Stimulated activated CD4-positive, alpha-beta T cell treated with anti-CD3 and anti-CD28 coated beads, Interleukin-4, amount 100 ng/mL, for 4 hours (primary cell): Measurements from ENCODE around the gene EFNA5.

Experiments
- DNase-seq, 2 experiments: peaks; one replicate each; pipeline ENCODE4 v3.0.0-alpha.2; 2020

EFNA5 gene

GRCh38 chr5:107381189-107381856 is 289.4 kb downstream of the EFNA5 start:
- no peak for DNase-seq

- DNase-seq = no peak
Measured at GRCh38 chr5:107380654-107381053, 290.1 kb downstream of the EFNA5 start.

GRCh38 chr5:107378218-107378899 is 292.4 kb downstream of the EFNA5 start:
- no peak for DNase-seq

GRCh38 chr5:107377277-107377609 is 293.5 kb downstream of the EFNA5 start:
- no peak for DNase-seq

- no peak for DNase-seq
Measured at GRCh38 chr5:107376546-107377276, 294.0 kb downstream of the EFNA5 start.

DNA sequence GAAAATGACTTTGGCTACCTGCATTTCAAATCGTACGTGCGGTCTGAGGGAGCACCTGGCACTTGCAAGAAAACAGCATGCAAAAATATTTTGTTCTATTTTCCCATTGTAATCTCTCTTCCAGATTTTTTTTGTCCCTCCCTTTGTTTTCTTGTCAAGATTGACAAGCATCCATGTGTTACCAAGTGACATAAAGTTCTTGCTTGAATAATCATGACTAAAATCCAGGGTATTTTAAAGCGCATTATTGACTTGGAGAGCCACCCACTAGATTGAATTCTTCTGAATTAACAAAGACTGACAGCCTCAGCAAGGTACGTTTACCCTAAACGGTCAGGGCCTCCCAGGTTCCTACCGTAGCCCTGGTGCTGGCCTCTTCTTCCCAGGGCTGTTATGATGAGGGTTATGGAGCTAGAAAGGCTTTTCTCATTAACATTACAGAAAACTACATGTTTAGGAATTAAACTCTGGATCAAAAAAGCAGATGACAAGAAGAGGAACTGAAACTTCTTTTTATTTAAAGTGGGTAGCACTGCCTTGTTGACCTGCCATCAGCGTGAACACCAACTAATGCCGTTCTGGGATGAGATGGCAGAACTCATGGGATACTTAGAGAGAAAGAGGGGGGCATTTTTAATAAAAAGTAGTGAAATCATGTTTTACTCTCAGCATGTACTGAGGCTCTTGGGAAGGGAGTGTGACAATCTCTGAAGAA is 297.0 kb downstream of the EFNA5 start:
- DNase-seq = no peak

- DNase-seq = no peak
Measured at GRCh38 chr5:107372723-107373450, 297.9 kb downstream of the EFNA5 start.

DNA sequence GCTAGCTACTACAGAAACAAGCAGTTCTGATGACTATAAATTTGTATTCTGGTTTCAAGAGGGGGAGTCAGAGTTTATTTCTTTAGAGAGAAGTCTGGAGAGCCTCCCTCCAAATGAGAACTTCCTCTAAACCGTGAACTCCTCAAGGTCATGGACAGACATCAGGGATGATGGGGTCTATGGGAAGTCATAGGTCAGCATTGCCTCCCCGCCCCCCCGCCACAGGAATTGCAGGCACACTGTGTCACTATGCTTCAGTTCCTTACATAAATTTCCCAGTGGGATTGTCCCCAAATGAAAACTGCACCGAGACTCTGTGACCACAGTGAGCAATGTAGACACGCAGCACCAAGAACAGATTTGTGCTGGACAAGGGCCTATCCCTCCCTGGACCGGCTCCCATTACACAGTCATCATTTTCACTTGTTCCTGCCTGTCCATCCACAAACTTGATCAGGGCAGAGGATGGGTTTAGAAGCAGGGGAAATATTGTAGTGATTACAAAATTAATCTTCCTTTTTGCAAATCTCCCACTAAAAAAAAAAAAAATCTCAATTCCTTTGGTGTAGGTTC is 300.3 kb downstream of the EFNA5 start:
- no peak for DNase-seq

DNA sequence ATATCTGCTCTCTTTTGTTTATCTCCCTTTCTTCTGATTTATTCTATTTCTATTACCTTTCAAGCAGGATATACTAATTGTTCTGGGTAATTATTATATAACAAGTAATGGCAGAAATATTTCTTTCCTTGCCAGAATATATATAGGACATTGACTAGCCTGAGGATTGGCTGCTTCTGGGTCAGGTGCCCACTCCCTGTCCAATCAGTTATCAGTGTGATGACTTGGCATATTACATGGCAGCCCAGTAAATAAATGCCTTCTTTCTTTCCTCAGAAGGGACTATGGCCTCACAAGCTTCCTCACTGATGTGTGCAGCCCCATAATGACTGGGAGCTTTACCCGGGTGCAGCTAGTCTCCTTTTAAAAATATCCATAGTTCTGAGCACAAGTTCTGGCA is 301.1 kb downstream of the EFNA5 start:
- DNase-seq = no peak

DNA sequence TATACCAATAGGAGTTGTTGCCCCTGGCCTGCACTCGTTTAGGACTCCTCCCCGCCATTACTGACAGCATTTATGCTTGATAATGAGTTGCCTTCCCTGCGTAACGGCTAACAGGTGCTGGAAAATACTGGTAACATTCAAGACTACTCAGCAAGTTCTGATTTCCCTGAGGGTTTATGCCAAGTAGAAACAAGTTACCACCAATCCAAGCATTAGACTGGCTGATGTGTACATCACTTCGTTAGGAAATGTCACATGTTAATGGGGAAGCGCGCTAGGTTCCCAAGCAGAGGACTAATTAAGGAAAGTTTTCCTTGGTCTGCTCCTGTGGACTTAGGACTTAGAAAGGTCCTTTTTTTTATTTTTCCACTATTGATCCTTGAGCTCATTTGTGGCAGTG is 302.1 kb downstream of the EFNA5 start:
- no peak for DNase-seq

- DNase-seq = no peak
Measured at GRCh38 chr5:107367939-107368338, 302.8 kb downstream of the EFNA5 start.

DNA sequence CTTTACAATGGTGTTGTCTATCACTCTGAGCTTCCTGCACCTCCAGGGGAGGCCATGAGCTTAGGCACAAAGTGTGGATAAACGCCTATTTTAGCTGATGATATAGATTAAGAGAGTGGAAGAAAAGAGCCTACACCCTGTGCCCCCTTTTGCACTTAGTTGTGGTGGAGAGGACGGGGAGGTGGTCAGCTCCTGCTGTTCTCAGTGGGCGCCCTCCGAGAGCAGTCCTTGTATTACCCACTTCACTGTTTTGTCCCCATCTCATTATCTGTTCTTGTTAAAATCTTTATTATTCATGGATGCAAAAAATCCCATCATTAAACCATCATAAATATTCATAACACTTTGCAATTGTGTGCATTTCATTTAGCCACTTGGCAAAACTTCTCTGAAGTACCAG is 303.3 kb downstream of the EFNA5 start:
- DNase-seq = no peak

DNA sequence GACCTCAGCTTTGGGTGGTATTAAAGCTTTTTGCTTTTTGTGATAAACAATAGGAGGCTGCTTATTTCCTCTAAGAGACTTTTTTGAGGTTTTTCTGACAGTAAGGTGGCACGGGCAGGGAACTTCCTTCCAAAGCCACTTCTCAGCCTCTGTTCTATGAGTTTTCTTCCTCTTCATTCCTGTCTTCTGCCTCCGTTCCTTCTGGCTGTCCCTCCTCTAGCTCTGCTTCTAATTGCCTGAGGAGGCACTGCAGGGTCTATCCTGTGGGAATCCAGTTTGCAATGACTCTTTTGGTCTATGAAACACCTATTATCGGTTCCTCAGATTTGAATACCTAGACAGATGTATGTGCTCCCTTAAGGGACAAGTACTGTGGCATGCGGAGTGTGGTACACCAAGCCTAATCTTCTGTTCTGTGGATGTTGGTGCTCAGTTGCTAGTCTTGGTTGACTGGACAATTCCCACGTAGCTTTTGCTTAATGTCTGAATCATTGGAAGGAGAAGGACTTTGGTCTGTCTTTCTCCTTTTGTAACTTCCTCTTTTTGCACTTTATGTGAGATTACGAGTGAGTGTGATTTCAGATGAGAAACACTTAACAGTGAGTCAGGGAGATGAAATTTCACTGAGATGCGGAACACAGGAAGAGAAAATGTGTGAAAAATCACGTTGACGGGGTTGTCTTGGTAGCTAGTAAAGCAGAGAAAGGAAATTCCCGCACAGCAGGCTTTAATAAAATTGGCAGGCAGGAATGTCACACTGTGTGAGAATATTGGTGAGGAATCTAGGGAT is 305.2 kb downstream of the EFNA5 start:
- no peak for DNase-seq

DNA sequence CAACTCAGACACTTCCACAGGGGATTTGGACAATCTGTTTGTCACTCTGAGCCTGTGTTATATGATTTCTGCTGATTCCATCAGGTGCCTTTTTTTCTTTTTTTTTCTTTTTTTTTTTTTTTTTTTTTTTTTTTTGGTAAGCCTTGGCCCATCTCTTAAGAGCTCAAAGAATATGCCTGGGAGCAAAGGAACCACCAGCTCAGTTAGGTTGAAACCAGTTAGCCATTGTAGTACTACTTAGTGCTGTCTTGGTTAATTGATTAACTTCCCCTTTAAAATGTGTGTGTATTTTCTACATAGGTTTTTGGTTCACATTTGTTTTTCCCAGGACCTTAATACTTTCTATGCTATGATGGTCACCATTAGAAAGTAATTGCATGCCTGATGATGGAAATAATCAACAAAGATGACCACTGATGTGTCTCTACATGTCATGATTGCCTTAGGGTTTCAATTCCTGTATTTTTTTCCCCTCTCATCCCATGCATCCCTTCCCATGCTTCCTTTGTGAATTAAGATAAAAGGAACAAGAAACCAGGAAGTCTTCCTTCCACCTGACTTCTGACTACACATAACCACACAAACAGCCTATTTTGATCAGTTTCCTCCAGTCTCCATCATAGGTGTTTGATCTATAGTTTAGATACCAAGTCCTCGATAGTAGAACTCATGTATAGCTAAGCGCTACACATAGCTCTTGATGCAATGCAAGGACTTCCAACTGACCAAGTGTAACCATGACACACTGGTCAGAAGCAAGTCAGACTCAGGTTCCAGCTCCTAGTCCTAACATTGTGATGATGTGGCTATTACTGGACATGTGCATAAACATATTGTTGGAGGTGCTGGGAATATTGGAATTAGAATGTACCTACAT is 306.1 kb downstream of the EFNA5 start:
- no peak for DNase-seq

GRCh38 chr5:107363768-107364167 is 307.0 kb downstream of the EFNA5 start:
- no peak for DNase-seq

GRCh38 chr5:107361945-107362344 is 308.8 kb downstream of the EFNA5 start:
- DNase-seq = no peak

GRCh38 chr5:107359916-107360234 is 310.9 kb downstream of the EFNA5 start:
- no peak for DNase-seq

GRCh38 chr5:107359033-107359915 is 311.5 kb downstream of the EFNA5 start:
- DNase-seq = no peak

- DNase-seq = no peak
Measured at GRCh38 chr5:107356891-107357290, 313.8 kb downstream of the EFNA5 start.

- DNase-seq = no peak
Measured at GRCh38 chr5:107352576-107352975, 318.2 kb downstream of the EFNA5 start.
